Activated CD4-positive, alpha-beta T cell treated with anti-CD3 and anti-CD28 coated beads for 36 hours (primary cell): Measurements from ENCODE around the gene CACNA1C. TPM values are rescaled to one million over a fixed set of nuclear protein-coding genes. Genes with fewer than 3 reads are reported as not detected.

ENCODE experiments used
- ATAC-seq: fragments of 200-7000 bp; cut with Tn5 transposase; one replicate; pipeline ENCODE4 v1.10.0; 2021; ENCODE audit warnings: mild to moderate bottlenecking, moderate library complexity
- CTCF ChIA-PET: fragments of 350-600 bp; sonication (Branson Sonifier 250); formaldehyde crosslinking; loops from one replicate; lab custom pipeline; 2021; ENCODE audit warnings: antibody characterized with exemption; lab: Charles Lee
- POLR2A ChIA-PET: fragments of 350-600 bp; sonication (Branson Sonifier 250); formaldehyde crosslinking; loops from one replicate; lab custom pipeline; 2021; ENCODE audit warnings: antibody characterized with exemption, inconsistent platforms; lab: Charles Lee
- DNase-seq: peaks from one replicate; pipeline ENCODE4 v3.0.0-alpha.2; 2020
- H3K27ac Mint-ChIP-seq: one replicate; pipeline ENCODE4 v1.8.0; 2021; ENCODE audit warnings: mixed read lengths
- H3K27me3 Mint-ChIP-seq: one replicate; pipeline ENCODE4 v1.8.0; 2021; ENCODE audit warnings: mixed read lengths
- H3K36me3 Mint-ChIP-seq: one replicate; pipeline ENCODE4 v1.8.0; 2021; ENCODE audit warnings: low read depth, mixed read lengths
- H3K4me1 Mint-ChIP-seq: one replicate; pipeline ENCODE4 v1.8.0; 2021; ENCODE audit warnings: mixed read lengths
- H3K4me3 Mint-ChIP-seq: one replicate; pipeline ENCODE4 v1.8.0; 2021; ENCODE audit warnings: mild to moderate bottlenecking, moderate library complexity, mixed read lengths
- H3K9me3 Mint-ChIP-seq: one replicate; pipeline ENCODE4 v1.8.0; 2021; ENCODE audit warnings: low read depth, mixed read lengths
- intact Hi-C, 2 experiments: fragments of 100-400 bp; cut with DNase I in 1 of 2; cut with micrococcal nuclease in 1 of 2; formaldehyde crosslinking; loops; one replicate each; pipeline versions ENCODE4 v1.14.2 to v1.15.1; 2022 to 2024; cut with DNase I, micrococcal nuclease
- total RNA-seq, 2 experiments: library from RNA; stranded (reverse); gene quantifications; one replicate each; pipeline ENCODE4 v1.2.3, GENCODE V29; 2021

CACNA1C gene
- total RNA-seq, 2 experiments from 2014 or later: 0.11 TPM

DNA sequence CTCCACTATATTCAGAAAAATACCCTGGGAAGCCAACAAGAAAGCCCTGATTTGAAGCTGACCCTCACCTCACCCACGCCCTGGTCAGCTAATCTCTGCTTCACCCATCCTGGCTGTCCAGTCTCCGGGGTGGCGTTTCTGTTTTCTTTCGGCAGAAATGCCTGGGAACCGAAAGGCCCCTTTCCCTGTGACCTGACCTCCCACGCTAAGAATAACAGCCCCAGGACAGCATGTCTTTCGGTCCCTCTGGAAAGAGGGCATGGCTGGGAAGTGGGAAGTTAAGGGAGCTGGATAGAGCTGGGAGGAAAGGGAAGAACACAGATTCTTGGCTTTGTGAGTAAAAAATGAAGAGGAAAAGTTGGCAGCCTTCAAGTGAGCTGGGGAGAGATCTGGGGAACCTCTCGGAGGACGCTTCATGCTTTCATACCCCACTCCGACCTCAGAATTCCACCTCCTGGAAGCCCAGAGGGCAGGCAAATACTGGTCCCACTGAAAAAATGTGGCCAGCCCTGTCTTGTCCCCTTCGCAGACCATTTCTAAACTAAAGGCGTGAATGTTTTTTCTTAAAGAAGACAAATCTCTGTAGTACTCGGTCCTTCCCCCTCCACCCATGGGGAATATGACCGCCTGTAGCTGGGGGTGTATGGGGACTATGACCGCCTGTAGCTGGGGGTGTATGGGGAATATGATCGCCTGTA, 579.0 kb downstream of the CACNA1C start:
- ATAC-seq (no peak), DNase-seq (no peak)
- Mint-ChIP-seq H3K9me3 (no peaks in the 10 kb centered on the region), H3K27ac (no peak overlapping the region), H3K36me3 (no peaks in the 10 kb centered on the region), H3K4me3 (no peak overlapping the region), H3K4me1 (peaks cover 8% of the 10 kb centered on the region), H3K27me3 (peaks cover 31% of the 10 kb centered on the region)
- POLR2A ChIA-PET: no interaction called here
- CTCF ChIA-PET: no interaction called here
- intact Hi-C loops: no loop called here

DNA sequence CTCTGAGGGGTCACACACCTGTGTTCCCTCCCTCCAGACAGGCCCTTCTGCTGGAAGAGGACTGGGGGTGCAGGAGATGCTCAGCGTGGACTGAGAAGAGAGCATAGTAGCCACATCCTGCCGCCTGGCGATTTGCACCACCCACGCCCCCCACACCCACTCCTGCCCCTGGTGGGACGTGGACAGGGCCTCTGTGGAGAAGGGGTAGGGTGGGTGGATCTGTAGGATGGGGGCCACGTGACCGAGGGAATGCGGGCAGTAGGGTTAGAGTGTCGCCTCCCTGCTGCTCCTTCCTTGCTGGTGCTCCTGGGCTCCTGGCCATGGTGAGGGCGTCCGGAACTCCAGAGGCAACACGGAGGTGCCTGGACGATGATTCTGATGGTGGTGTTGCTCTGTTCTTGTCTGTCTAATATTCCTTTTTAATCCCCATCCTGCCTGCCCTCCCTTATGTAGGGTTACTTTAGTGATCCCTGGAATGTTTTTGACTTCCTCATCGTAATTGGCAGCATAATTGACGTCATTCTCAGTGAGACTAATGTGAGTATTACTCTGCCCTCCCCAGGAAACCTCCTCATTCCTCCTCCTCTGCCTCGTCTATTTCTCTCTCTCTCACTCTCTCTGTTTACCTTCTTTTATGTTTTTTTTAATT, 580.5 kb downstream of the CACNA1C start:
- ChIA-PET POLR2A (no interaction called here), CTCF (interaction anchor here (0.6 to 1.0 kb wide), 2 partner anchors 10 to 26 kb away, joined by 3 to 5 read pairs; no protein-coding TSS in a partner anchor)
- H3K4me3 Mint-ChIP-seq: no peak overlapping the region
- no peaks in the 10 kb centered on the region for H3K9me3 Mint-ChIP-seq
- no peak for DNase-seq
- peaks cover 23% of the 10 kb centered on the region for H3K27me3 Mint-ChIP-seq
- no peak overlapping the region for H3K27ac Mint-ChIP-seq
- intact Hi-C loops: no loop called here
- no peak for ATAC-seq
- no peaks in the 10 kb centered on the region for H3K4me1 Mint-ChIP-seq
- no peaks in the 10 kb centered on the region for H3K36me3 Mint-ChIP-seq

DNA sequence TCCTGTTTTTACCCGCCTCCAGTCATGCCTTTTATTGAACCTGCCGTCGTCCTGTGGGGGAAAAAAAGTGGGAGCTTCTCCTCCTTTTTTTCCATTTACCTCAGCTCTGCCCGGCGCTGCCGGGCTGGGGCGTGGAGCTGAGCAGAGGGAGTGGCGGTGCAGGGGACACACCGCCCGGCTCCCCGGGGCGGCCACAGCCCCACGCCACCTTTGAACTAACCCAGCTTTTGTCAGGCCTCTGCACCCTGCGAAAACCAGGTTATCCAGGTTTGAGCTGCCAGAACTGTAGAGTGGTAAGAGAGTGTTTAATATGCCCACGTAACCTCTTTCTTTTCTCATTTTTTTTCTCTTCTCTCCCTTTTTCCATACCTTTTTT, 581.0 kb downstream of the CACNA1C start:
- Mint-ChIP-seq H3K4me3 (no peak overlapping the region), H3K27me3 (peaks cover 23% of the 10 kb centered on the region), H3K36me3 (no peaks in the 10 kb centered on the region), H3K27ac (no peak overlapping the region), H3K9me3 (no peaks in the 10 kb centered on the region), H3K4me1 (no peaks in the 10 kb centered on the region)
- CTCF ChIA-PET: no interaction called here
- DNase-seq (no peak), ATAC-seq (no peak)
- POLR2A ChIA-PET: no interaction called here
- intact Hi-C loops: no loop called here

DNA sequence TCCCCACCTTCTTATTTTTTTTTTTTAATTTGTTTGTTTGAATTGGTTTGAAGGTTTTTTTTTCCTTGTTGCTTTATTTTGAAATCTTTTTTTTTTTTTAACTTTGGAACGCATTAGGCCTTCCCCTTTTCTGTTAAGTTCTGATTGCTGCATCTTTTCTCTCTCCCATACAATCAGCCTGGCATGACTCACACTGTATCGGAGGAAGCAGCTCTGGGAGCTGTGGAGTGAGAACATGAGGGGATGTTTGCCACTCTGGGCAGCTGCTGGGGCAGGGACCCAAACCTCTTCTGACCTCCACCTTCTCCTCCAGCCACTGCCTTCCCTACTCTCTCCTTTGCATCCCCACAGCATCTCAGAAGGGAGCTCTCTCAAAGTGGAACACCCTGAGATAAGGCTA, 581.7 kb downstream of the CACNA1C start:
- ChIA-PET POLR2A (no interaction called here), CTCF (no interaction called here)
- DNase-seq (no peak), ATAC-seq (no peak)
- Mint-ChIP-seq H3K27me3 (peaks cover 16% of the 10 kb centered on the region), H3K4me3 (no peak overlapping the region), H3K9me3 (no peaks in the 10 kb centered on the region), H3K27ac (no peak overlapping the region), H3K36me3 (no peaks in the 10 kb centered on the region), H3K4me1 (no peaks in the 10 kb centered on the region)
- intact Hi-C loops: no loop called here

DNA sequence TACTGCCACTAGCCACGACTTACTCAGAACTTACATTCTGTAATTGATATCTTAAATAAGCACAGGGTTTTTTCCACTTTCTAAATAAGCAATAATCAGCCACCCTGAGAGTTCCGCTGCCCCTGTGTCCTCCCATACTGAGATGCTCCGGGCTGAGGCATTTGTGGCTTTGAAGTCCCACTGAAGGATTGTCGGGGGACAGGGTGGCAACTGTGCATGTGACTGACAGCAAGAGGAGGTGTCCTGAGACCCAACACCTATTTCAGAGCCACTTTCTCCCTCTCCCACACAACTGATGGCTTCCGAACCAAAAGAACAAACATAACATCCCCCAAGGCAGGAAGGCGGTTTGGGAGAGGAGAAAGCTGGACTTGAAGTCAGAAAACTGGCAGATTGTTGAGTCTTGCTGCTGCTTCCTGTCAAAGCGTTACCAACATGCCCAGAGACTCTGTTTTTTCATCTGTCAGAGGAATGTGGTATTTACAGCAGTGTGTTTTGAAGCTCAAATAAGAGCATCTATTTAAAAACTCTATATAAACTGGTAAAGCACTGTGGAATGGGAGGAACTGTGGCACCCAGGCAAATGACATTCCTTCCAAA, 584.1 kb downstream of the CACNA1C start:
- no peak for DNase-seq
- Mint-ChIP-seq H3K27ac (no peak overlapping the region), H3K4me3 (no peak overlapping the region), H3K36me3 (no peaks in the 10 kb centered on the region), H3K4me1 (peaks cover 14% of the 10 kb centered on the region), H3K27me3 (peaks cover 11% of the 10 kb centered on the region), H3K9me3 (no peaks in the 10 kb centered on the region)
- intact Hi-C loops: no loop called here
- CTCF ChIA-PET: no interaction called here
- POLR2A ChIA-PET: no interaction called here
- ATAC-seq: no peak

DNA sequence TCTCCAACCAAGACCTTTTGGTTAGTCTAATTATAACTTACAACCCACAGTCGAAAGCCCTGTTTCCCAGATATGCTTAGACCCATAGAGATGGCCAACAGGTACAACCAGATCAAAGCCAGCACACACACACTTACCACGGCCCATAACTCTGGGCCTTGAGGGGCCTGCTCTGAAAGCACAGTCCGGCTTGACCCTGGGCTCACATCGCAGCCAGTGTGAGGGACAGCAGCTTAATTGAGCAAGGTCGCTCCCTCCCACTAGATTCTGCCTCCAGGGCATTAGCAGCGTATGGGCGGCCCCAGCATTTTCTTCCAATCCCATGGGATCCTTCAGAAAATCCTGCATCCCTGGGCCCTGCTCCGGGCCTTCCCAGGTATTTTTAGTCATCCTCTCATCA, 584.6 kb downstream of the CACNA1C start:
- ChIA-PET CTCF (no interaction called here), POLR2A (no interaction called here)
- ATAC-seq (no peak), DNase-seq (no peak)
- Mint-ChIP-seq H3K4me3 (no peak overlapping the region), H3K27ac (no peak overlapping the region), H3K36me3 (no peaks in the 10 kb centered on the region), H3K4me1 (peaks cover 19% of the 10 kb centered on the region), H3K27me3 (peaks cover 11% of the 10 kb centered on the region), H3K9me3 (no peaks in the 10 kb centered on the region)
- intact Hi-C loops: no loop called here

DNA sequence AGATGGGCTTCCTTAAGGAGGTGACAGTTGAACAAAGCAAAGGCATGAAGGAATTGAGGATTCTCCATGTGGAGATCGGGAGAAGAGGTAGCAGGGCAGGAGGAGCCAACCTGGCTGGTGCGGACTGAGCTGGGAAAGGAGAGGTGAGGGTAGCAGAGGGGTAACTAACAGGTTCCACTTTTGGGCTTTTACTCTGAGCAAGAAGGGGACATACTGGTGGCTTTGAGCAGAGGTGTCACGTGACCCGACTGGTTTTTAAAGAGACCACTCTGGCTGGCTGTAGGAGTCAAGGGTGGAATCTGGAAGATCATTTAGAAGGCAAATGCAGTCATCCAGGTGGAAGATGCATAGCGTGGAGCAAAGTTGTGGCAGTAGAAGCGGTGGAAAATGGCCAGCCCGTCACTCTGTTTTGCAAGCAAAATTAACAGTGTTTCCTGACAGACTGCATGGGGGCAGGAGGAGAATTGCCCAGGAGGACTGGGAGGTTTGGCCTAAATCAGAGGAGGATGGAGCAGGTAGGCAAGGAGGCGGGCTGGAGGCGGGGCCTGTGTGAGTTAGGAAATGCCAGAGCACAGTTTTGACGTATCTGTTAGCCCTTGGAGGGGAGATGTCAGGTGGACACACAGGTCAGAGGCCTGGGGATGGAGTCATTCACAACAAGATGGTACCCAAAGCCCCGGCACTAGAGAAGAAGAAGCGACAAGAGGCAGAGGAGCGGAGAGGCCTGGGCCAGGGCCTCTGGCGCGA, 585.7 kb downstream of the CACNA1C start:
- POLR2A ChIA-PET: no interaction called here
- ATAC-seq (no peak), DNase-seq (no peak)
- no peak overlapping the region for H3K27ac Mint-ChIP-seq
- no peak overlapping the region for H3K4me3 Mint-ChIP-seq
- no peaks in the 10 kb centered on the region for H3K36me3 Mint-ChIP-seq
- peaks cover 10% of the 10 kb centered on the region for H3K27me3 Mint-ChIP-seq
- CTCF ChIA-PET: no interaction called here
- no peaks in the 10 kb centered on the region for H3K9me3 Mint-ChIP-seq
- intact Hi-C loops: no loop called here
- H3K4me1 Mint-ChIP-seq: peaks cover 25% of the 10 kb centered on the region

DNA sequence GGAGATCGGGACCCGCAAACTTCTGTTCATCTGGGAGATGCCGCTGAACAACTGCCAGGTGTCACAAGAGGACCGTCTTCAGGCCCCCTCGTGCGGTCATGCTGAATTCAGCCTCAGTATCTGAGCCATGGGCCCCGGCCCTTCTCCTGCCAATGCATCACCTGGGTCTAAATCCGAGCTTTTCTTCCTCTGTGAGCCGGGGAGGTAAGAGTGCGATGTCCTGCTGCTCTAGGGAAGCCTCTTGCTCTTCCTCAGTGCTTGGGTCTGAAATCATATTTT, 586.2 kb downstream of the CACNA1C start:
- H3K9me3 Mint-ChIP-seq: no peaks in the 10 kb centered on the region
- no peak overlapping the region for H3K4me3 Mint-ChIP-seq
- ChIA-PET POLR2A (no interaction called here), CTCF (no interaction called here)
- ATAC-seq (no peak), DNase-seq (no peak)
- H3K27ac Mint-ChIP-seq: no peak overlapping the region
- no peaks in the 10 kb centered on the region for H3K36me3 Mint-ChIP-seq
- intact Hi-C loops: no loop called here
- H3K4me1 Mint-ChIP-seq: peaks cover 25% of the 10 kb centered on the region
- H3K27me3 Mint-ChIP-seq: peaks cover 12% of the 10 kb centered on the region

DNA sequence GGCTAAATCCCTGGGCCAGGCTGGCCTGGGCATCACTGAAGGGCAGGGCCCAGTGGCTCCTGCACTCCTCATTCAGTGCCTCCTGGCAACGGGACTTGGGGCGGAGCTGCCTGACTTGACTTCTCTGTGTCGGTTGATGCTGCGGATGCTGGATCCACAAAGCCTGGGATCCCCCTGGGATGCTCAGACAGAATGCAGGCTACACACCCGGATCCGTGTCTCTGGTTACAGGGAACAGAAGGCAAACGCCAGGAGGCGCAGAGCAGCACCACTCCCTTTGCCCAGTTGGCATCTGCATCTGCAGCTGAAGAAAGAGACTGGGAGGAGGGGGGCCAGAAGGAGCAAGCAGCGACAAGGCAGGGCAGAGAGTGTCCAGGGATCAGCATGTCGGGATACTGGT, 587.5 kb downstream of the CACNA1C start:
- ChIA-PET POLR2A (no interaction called here), CTCF (no interaction called here)
- DNase-seq: no peak
- Mint-ChIP-seq H3K36me3 (no peaks in the 10 kb centered on the region), H3K4me1 (peaks cover 25% of the 10 kb centered on the region), H3K27me3 (peaks cover 15% of the 10 kb centered on the region), H3K27ac (no peak overlapping the region), H3K4me3 (no peak overlapping the region), H3K9me3 (no peaks in the 10 kb centered on the region)
- intact Hi-C loops: loop anchor here in 1 of 2 experiments (2.0 kb wide), 1 partner anchor 27 kb away; no protein-coding TSS in a partner anchor
- ATAC-seq: no peak

DNA sequence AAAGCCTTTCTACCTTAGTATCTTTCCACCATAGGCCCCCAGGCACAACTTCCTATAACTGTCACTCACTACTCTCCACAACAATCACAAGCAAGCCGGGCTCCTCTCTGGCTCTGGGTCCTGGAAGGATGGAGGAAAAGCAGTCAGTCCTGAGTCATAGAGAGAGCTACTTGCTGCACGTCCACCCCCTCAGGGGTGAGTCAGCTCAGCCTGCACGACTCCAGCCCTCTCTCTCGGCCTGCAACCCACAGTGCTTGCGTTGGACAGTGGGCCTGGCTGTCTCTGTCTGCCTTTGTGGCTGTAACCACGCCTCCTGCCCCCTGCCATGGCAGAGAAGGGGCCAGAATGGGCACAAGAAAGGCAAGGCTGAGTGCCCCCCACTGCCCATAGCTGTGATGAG, 587.9 kb downstream of the CACNA1C start:
- H3K27ac Mint-ChIP-seq: no peak overlapping the region
- intact Hi-C loops: loop anchor here in 1 of 2 experiments (2.0 kb wide), 1 partner anchor 28 kb away; no protein-coding TSS in a partner anchor
- H3K27me3 Mint-ChIP-seq: peaks cover 13% of the 10 kb centered on the region
- no peak overlapping the region for H3K4me3 Mint-ChIP-seq
- POLR2A ChIA-PET: no interaction called here
- ATAC-seq (peak; percentile 95), DNase-seq (peak; percentile 65)
- CTCF ChIA-PET: interaction anchor here (0.6 to 0.7 kb wide), 2 partner anchors 677 to 733 kb away, joined by 3 read pairs; no protein-coding TSS in a partner anchor
- no peaks in the 10 kb centered on the region for H3K9me3 Mint-ChIP-seq
- H3K36me3 Mint-ChIP-seq: no peaks in the 10 kb centered on the region
- H3K4me1 Mint-ChIP-seq: peaks cover 25% of the 10 kb centered on the region

DNA sequence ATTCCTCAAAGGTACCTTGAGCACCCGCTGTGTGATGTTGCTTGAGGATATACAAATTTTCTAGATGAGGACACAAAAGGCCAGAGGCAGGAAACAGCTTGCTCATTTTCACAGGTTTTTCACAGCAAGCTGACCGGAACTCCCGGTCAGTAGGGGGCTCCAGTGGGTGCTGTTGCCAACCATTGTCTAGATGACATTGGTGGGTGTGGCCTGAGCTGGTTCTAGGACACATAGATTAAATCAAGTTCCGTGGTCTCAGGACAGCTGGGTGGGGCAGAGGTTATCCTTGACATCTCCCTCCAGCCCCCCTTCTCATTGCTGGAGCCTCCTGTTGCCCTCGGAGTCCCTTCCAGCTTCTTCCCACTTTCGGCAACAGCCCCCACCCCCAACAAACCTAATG, 588.4 kb downstream of the CACNA1C start:
- POLR2A ChIA-PET: no interaction called here
- ATAC-seq (no peak), DNase-seq (peak; percentile 21)
- Mint-ChIP-seq H3K27me3 (peaks cover 15% of the 10 kb centered on the region), H3K36me3 (no peaks in the 10 kb centered on the region), H3K9me3 (no peaks in the 10 kb centered on the region), H3K4me1 (peaks cover 25% of the 10 kb centered on the region), H3K4me3 (no peak overlapping the region), H3K27ac (no peak overlapping the region)
- CTCF ChIA-PET: interaction anchor here (0.6 to 1.3 kb wide), 3 partner anchors 58 to 734 kb away, joined by 3 read pairs; no protein-coding TSS in a partner anchor
- intact Hi-C loops: loop anchor here in 1 of 2 experiments (2.0 kb wide), 1 partner anchor 28 kb away; no protein-coding TSS in a partner anchor
